GM18508 (cell line): ENCODE measurements around the gene HPGD.

Source experiments
- ATAC-seq: cut with Tn5 transposase; IDR thresholded peaks from one replicate; pipeline ENCODE4 v1.9.1; 2021; ENCODE audit warnings: moderate number of reproducible peaks; ENCODE audit not compliant: insufficient read depth, unreplicated experiment

Gene HPGD

DNA sequence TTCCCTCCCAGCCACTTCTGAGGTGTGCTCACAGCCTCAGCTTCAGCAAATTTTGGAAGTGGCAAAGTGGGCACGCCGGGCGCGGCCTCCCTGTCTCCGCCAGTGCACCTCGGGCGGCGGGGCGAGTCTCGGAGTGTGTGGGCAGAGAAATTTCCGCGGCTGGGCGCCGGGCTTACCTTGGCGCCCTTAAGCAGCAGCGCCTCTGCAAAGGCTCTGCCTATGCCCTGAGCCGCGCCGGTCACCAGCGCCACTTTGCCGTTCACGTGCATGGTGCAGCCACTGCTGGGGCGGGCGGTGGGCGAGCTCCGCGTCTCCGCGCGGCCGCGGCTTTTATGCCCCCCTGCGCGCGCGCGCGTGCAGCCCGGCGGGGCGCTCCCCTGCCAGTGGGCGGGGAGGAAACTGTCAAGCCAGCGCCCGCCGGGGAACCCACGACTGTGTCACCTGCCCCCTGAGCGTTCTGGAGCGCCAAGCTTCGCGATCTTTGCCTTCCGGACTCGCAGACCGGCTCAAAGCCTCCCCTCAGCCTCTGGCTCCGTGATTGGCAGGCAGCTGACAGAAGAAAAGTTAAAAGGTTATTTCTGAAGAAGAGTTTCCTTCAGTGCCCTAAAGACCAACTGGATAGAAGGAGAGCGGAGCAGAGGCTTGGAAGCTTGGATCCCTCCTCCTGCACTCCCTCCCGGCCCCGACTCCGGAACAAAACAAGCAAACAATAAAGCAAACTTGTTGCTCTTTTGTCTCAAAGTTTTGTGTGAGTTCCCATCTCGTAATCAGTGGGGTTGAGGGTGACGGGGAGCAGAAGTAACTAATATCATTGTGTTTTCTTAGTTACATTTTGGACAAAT lies at the start of gene HPGD:
Gene HPGD (minus strand): TSS at position 306 of the 842 bp plus-strand sequence. CDS start 37 bp downstream, at position 269.
- peak; percentile 42 for ATAC-seq

DNA sequence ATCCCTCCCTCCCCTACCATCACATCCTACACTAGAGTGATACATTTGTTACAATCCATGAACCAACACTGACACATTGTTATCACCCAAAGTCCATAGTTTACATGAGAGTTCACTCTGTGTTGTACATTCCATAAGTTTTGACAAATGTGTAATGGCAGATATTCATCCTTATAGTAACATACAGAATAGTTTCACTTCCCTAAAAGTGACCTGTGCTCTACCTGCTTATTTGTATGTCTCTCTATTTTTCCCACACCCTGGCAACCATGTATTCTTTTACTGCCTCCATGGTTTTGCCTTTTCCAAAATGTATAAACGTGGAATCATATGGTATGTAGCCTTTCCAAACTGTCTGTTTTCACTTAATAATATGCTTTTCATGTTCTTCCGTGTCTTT lies 42.2 kb upstream of the HPGD start:
- ATAC-seq, result no peak

DNA sequence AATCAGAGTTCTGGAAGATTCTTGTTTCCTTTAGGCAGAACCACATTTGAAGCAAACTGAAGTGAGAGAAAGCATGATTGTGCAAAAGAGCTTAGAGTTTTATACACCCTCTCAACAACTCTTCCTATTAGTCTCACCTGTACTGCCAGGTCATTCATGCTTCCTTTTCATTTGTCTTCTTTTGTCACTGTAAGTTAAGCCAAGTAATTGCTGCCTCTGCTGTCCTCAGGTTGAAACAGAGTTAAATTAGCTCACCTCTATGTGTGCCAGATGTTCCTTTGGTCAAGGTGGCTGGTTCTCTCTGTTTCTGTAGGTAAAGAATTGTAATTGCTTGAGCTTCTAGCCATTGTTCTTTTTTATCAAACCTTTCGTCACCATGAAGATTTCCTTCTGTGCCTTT lies 41.1 kb upstream of the HPGD start:
- ATAC-seq, result no peak

- no peak for ATAC-seq
Observed at GRCh38 chr4:174561560-174561959, 39.3 kb upstream of the HPGD start.

GRCh38 chr4:174559894-174560293 lies 37.6 kb upstream of the HPGD start:
- no peak for ATAC-seq

GRCh38 chr4:174555789-174556630 lies 33.7 kb upstream of the HPGD start:
- ATAC-seq, result no peak

- no peak for ATAC-seq
Observed at GRCh38 chr4:174554231-174554728, 32.0 kb upstream of the HPGD start.

- no peak for ATAC-seq
Observed at GRCh38 chr4:174553828-174554227, 31.5 kb upstream of the HPGD start.

- ATAC-seq, result no peak
Observed at GRCh38 chr4:174553031-174553430, 30.7 kb upstream of the HPGD start.

DNA sequence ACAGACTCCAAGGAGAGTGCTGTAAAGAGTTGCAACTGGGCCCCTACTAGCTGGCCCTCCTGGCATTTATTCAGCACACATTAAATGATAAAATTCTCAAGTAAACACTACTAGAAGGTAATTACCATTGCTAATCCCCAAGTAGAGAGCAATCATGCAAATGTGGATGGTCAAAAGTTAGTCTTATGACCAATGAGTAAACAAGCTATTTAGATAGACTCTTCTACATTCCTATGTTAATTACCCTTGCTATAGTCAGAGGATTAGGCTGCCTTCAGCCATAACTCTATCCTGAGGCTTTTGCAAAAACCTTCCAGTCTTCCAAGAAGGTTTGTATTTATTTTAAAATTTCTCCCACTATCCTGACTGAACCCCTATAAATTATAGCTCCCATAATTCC lies 28.3 kb upstream of the HPGD start:
- no peak for ATAC-seq

DNA sequence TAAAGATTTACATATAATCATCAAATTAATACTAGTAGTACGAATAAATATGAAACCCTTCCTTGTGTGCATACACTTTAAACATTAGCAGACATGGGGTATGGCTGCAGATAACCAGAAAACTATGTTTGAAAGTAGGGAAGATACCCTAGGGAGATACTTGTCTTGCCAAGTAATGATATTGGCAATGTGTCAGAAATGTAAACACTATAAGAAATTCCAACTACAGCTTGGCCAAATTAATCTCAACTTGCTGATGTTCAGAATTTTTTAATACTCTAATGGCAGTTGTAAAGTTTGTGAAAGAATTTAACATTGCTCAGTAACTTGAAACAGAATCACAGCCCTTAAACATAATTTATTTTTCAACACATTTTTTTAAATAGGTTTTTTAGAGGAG lies 27.4 kb upstream of the HPGD start:
- no peak for ATAC-seq

DNA sequence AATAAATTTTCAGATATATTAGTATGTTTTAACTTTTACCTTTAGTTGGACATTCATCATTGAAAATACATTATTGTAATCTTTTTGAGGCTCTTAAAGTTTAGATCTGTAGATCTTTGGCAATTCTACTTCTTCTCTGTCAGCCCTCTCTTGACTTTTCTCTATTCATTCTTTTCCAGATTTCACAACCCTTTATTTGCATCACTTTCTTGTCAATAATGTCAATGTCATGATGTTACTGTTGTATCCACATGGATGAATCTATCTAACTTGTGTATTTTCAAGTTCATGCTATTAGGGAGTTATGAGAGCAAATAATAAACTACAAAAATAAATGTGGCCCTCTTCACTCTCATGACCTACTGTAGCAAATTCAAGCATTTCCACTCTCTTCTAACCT lies 23.0 kb upstream of the HPGD start:
- no peak for ATAC-seq

GRCh38 chr4:174544496-174544895 lies 22.2 kb upstream of the HPGD start:
- no peak for ATAC-seq

- ATAC-seq, result no peak
Observed at GRCh38 chr4:174540175-174540574, 17.9 kb upstream of the HPGD start.

- no peak for ATAC-seq
Observed at GRCh38 chr4:174539571-174539970, 17.3 kb upstream of the HPGD start.

DNA sequence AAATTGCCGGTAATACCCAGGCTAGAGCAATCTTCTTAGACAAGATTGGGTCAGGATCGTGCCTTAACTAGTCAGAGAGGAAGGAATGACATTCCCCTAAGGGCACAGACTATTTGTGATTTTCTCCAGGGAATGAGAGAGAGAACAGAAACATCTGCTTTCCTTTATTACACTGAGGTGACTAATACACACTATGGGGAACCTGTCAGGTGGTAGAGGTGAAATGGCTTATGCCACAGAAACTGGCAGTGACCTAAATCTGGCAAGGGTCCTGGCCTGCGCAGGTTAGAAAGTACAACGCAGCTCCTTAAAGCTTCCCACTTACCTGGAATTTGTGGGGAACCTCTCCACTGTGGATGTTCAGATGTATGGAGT lies 16.6 kb upstream of the HPGD start:
- no peak for ATAC-seq

DNA sequence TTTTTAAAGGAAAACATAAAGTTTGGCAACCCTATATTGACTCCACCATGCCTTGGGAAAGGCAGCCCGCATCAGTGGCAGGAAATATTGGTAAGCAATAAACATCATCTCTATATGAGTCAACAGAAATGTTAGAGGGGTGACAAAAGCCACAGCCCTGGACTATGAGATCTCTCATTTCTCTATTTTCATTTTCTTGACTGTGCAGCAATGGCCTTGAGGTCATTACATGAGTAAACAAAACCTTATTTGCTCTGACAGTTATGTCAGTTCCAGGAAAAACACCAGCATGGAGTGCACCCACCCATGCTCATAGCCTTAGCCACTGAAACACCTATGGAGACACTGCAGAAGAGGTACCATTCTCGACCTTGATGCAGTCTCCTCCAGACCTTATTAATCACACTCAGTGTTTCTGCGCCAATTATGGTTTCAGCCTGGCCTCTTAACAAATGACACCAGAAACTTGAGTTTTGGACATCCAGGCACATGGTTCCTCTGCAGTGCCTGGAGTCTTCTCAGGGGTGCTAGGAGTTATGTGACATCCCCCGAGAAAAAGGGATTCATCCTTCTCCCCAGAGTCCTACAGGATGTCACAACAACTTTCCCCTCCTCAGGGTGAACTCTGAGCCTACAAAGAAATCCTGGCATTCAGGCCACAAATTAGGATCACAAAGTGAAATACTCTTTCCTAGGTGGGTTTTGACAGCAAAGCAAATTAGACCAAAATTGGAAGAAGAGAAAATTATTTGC lies 16.0 kb upstream of the HPGD start:
- peak; percentile 97 for ATAC-seq

DNA sequence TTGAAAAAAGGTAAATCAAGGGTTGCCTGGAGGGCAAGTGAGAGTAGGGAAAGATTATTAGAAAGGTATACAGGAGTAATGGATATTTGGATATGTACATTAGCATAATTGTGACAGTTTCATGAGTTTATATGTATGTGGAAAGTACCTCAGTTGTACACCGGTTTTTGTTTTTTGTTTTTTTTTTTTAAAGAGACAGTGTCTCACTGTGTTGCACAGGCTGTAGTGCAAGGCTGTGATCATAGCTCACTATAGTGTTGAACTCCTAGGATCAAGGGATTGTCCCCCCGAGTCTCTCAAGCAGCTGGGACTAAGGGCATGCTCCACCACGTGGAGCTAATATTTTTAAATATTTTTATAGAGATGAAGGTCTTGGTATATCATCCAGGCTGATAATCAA lies 15.3 kb upstream of the HPGD start:
- ATAC-seq, result peak; percentile 15

DNA sequence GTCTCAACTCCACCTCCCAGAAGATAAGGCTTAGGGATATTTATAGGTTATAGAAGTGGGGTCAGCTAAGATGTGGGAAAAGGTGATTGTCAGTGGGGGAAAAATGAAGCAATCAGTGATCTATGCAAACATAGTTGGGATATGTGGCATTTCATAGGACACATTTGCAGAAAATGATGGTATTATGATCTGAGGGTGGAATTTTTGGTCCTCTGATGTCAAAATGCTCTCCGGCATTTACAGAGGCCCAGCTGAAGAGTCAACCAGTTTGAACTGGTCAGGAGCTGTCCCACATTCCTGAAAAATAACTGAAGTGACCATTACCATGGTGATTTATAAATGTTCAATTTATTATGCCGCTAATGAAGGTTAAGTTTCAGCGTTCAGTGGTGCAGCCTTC lies 12.2 kb upstream of the HPGD start:
- no peak for ATAC-seq

DNA sequence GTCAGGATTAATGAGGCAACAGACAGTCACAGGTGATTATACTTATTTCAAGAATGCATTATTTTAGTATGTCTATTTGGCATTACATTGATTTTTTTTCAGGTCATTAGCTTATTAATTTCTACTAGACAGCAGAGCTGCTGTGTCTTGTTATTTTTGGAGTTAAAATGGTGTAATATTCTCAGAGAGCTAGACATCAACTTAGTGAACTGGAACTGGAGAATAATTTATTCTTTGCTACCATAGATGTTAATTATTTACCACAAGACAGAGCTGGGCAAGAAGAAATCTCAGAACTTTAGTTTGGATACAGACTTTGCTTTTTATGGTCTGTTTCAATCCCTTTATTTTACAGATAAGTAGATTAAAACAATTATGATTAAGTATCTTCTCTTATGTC lies 10.2 kb upstream of the HPGD start:
- ATAC-seq, result no peak

DNA sequence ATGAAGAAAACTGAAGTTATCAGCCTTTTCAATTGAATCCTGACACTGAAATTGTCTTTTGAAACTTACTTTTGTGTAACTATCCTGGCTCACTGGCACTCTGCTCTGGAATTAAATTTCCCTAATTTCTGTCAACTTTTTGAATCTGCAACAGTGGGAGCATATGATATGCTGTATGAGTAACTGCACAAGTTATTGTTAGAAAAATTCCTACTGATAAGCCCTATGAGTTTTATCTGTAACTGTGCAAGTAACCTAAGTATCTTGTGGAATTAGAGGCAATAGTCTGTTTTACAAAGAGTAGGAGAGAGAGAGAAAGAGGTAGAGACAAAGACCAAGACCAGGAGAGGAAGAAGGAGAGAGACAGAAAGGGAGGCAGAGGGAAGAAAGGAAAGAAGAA lies 9.2 kb upstream of the HPGD start:
- no peak for ATAC-seq
